ENCODE data around the gene GALNT4. TPM values are rescaled to one million over a fixed set of nuclear protein-coding genes. Genes with fewer than 3 reads are reported as not detected.

The GALNT4 gene
- total and polyA plus RNA-seq, 9 of the 15 experiments (the other 6 are each of a cell fraction or from before 2014, with no cell fraction given) = 1.2 to 4.6 (median 3.4) TPM

- Histone ChIP-seq H3K4me1 (replicated peaks in 1 of 2; ENCODE audit: control insufficient read depth in 2 of 2, insufficient read depth in 2 of 2, low read length in 2 of 2) (peaks cover 4 to 23% of the 10 kb centered on the region in 2 experiments; a peak in 4 of 5 replicates), H3K27me3 (ENCODE audit: control insufficient read depth in 2 of 2, insufficient read depth in 2 of 2, low read length in 2 of 2) (no peaks in the 10 kb centered on the region), H3K79me2 (ENCODE audit: control insufficient read depth, insufficient read depth, low read length) (peaks cover 31% of the 10 kb centered on the region), H3K9me1 (ENCODE audit: control insufficient read depth, insufficient read depth, low read length) (no peaks in the 10 kb centered on the region), H2AFZ (ENCODE audit: low read depth, low read length) (peak overlapping the region; percentile 73), H3K27ac (ENCODE audit: extremely low read depth, low read depth, low read length) (0 out of 3 replicates have a peak overlapping the region, but pooled peaks have one; percentile 20), H3K4me2 (ENCODE audit: insufficient read depth, low read length) (no peak overlapping the region; the same call in 1 of the 2 replicates), H3K9ac (ENCODE audit: insufficient read depth in 1 of 2, low read depth in 2 of 2, low read length in 2 of 2) (no peak overlapping the region), H3K9me3 (replicated peaks; ENCODE audit: control insufficient read depth, insufficient read depth, low read depth, low read length) (no peaks in the 10 kb centered on the region), H4K20me1 (replicated peaks; ENCODE audit: control insufficient read depth, insufficient read depth, low read length) (no peaks in the 10 kb centered on the region), H3K4me3 (no peak overlapping the region), H3K36me3 (ENCODE audit: control insufficient read depth, insufficient read depth, low read length) (peaks cover 4% of the 10 kb centered on the region; the same call in 1 of the 3 replicates)
- DNase-seq (ENCODE audit: extremely low read depth in 1 of 4, low spot score in 3 of 4) = no peak
- intact Hi-C loops (cut with micrococcal nuclease) (loop anchor here (10.0 kb wide), 2 partner anchors 474 to 1384 kb away; partner anchors contain the start of genes CEP290 and TMTC3), in situ Hi-C loops (cut with MboI) (loop anchor here (5.0 to 25.0 kb wide), 4 partner anchors 56 to 1309 kb away; no protein-coding TSS in a partner anchor)
- WGBS (ENCODE audit: insufficient coverage, low coverage, missing lambda C conversion rate) = 31% methylated on average over 4 of the region's 4 CpGs
- POLR2A ChIA-PET = no interaction called here
- FAIRE-seq = no peak
- no peak for ATAC-seq
- BruUV-seq (replicated peaks) = no TSS peak
- CTCF ChIA-PET (ENCODE audit: low intra/inter-chr PET ratio) = interaction anchor here (3.1 kb wide), 1 partner anchor 512 kb away, joined by 19 read pairs; no protein-coding TSS in a partner anchor
- 0 out of 2 replicates have a peak, but pooled peaks have one; percentile 24 for TF ChIP-seq SMAD4 (CRISPR knock-in tag; conservative IDR thresholded peaks at IDR 0.05)
- peak; percentile 26; the same call in 1 of the 2 replicates for TF ChIP-seq GABPA (tag; conservative IDR thresholded peaks at IDR 0.05; ENCODE audit: low read depth)
- no peak for TF ChIP-seq MCM5 (IDR thresholded peaks at IDR 0.05; ENCODE audit: low read depth)
- peak; percentile 46; the same call in 1 of the 2 replicates for TF ChIP-seq ZBTB17 (CRISPR knock-in tag; IDR thresholded peaks at IDR 0.05)
- peak; percentile 30; the same call in 1 of the 2 replicates for TF ChIP-seq MYC (IDR thresholded peaks at IDR 0.05; ENCODE audit: low read depth, low read length)
- no peak for TF ChIP-seq MYC (CRISPR knock-in tag; IDR thresholded peaks at IDR 0.05; ENCODE audit: borderline replicate concordance, low read depth)
- TF ChIP-seq CHD2 (IDR thresholded peaks at IDR 0.05; ENCODE audit: low read depth, low read length) = peak; percentile 74
- peak in 1 of 3 experiments; percentile 47 for TF ChIP-seq YY1 (IDR thresholded peaks at IDR 0.05; ENCODE audit: borderline replicate concordance in 1 of 3, control insufficient read depth in 1 of 3, extremely low read depth in 1 of 3, insufficient read depth in 3 of 3, insufficient read length in 1 of 3, insufficient replicate concordance in 2 of 3, low read depth in 1 of 3, low read length in 2 of 3)
- TF ChIP-seq ZNF324 (CRISPR knock-in tag; IDR thresholded peaks at IDR 0.05) = no peak
- TF ChIP-seq L3MBTL2 (IDR thresholded peaks at IDR 0.05) = 0 out of 2 replicates have a peak, but pooled peaks have one; percentile 25
- peak; percentile 84 for TF ChIP-seq SPI1 (IDR thresholded peaks at IDR 0.05; ENCODE audit: borderline replicate concordance, low read depth, low read length)
- no peak for TF ChIP-seq POLR2AphosphoS2 (IDR thresholded peaks at IDR 0.05; ENCODE audit: low read length)
- 0 out of 2 replicates have a peak, but pooled peaks have one; percentile 13 for TF ChIP-seq CBX5 (IDR thresholded peaks at IDR 0.05; ENCODE audit: borderline replicate concordance, low read depth)
- no peak for TF ChIP-seq RBM22 (IDR thresholded peaks at IDR 0.05; ENCODE audit: low read depth, low read length, poor library complexity, severe bottlenecking)
- 0 out of 2 replicates have a peak, but pooled peaks have one; percentile 24 for TF ChIP-seq ELF1 (tag; IDR thresholded peaks at IDR 0.05)
- TF ChIP-seq ZNF41 (CRISPR knock-in tag; conservative IDR thresholded peaks at IDR 0.05) = no peak
- peak; percentile 34 for TF ChIP-seq VEZF1 (CRISPR knock-in tag; IDR thresholded peaks at IDR 0.05)
- TF ChIP-seq ELF4 (CRISPR knock-in tag; IDR thresholded peaks at IDR 0.05) = 0 out of 2 replicates have a peak, but pooled peaks have one; percentile 35
- no peak for TF ChIP-seq XRCC3 (IDR thresholded peaks at IDR 0.05)
- peak; percentile 51; the same call in 1 of the 2 replicates for TF ChIP-seq ZNF644 (tag; IDR thresholded peaks at IDR 0.05; ENCODE audit: low read depth)
- peak; percentile 16; the same call in 1 of the 2 replicates for TF ChIP-seq ETV1 (tag; conservative IDR thresholded peaks at IDR 0.05; ENCODE audit: low read depth)
- TF ChIP-seq SAFB2 (IDR thresholded peaks at IDR 0.05; ENCODE audit: borderline replicate concordance, low read depth, low read length, severe bottlenecking) = no peak
- peak; percentile 34; the same call in 1 of the 2 replicates for TF ChIP-seq ZNF766 (CRISPR knock-in tag; conservative IDR thresholded peaks at IDR 0.05)
Measured at GRCh38 chr12:89528434-89528833, 3.8 kb upstream of the GALNT4 start.
